ENCODE data around the gene SLC25A44. TPM values are rescaled to one million over a fixed set of nuclear protein-coding genes. Genes with fewer than 3 reads are reported as not detected.

SLC25A44 gene
- total RNA-seq, 1 experiment from 2014 or later: 40.2 TPM

GRCh38 chr1:156172696-156173470, 21.0 kb upstream of the SLC25A44 start:
- TF ChIP-seq CTCF (conservative IDR thresholded peaks at IDR 0.05): peak; percentile 56
- H4K91ac ChIP-seq (ENCODE audit: insufficient read length, low read depth, low read length): no peak overlapping the region
- no peak overlapping the region for H3K14ac ChIP-seq (ENCODE audit: insufficient read depth, low read length)
- no peak overlapping the region for H2AFZ ChIP-seq (ENCODE audit: low read length)
- H2BK12ac ChIP-seq (ENCODE audit: insufficient read length, low read depth, low read length): no peak overlapping the region
- H3K27me3 ChIP-seq (ENCODE audit: insufficient read depth, low read length): no peaks in the 10 kb centered on the region
- no peaks in the 10 kb centered on the region for H3K27me3 Mint-ChIP-seq (ENCODE audit: low read depth)
- H3K9ac ChIP-seq (ENCODE audit: extremely low read depth, insufficient read length, low read length): no peak overlapping the region
- DNase-seq: peak; percentile 68
- no peak overlapping the region for H3K27ac ChIP-seq (ENCODE audit: insufficient read length, low read depth, low read length)
- H3K9me3 Mint-ChIP-seq: no peaks in the 10 kb centered on the region
- no peak overlapping the region for H2AK5ac ChIP-seq (ENCODE audit: insufficient read length, low read length)
- H2BK120ac ChIP-seq (ENCODE audit: low read depth, low read length, poor library complexity, severe bottlenecking): no peak overlapping the region
- peaks cover 34 to 36% of the 10 kb centered on the region in 2 experiments for H3K4me1 Mint-ChIP-seq
- H4K20me1 ChIP-seq (ENCODE audit: control insufficient read depth, insufficient read depth, insufficient read length): no peaks in the 10 kb centered on the region
- H3K56ac ChIP-seq (ENCODE audit: insufficient read length, low read depth, low read length): no peak overlapping the region
- no peak overlapping the region for H3K23ac ChIP-seq (ENCODE audit: insufficient read length, low read depth, low read length)
- H2BK15ac ChIP-seq (ENCODE audit: low read depth, low read length): no peak overlapping the region
- no peak overlapping the region for H3K4me2 ChIP-seq (ENCODE audit: insufficient read depth, insufficient read length, low read length)
- H3K79me1 ChIP-seq (ENCODE audit: insufficient read depth, low read depth, low read length, poor library complexity, severe bottlenecking): no peaks in the 10 kb centered on the region
- no peaks in the 10 kb centered on the region for H3K23me2 ChIP-seq (ENCODE audit: insufficient read length, low read depth, low read length, poor library complexity, severe bottlenecking)
- no peak overlapping the region for H3K18ac ChIP-seq (ENCODE audit: insufficient read length, low read depth, low read length)
- peaks cover under 1% of the 10 kb centered on the region for H3K4me1 ChIP-seq (ENCODE audit: insufficient read depth, low read length)
- no peak overlapping the region for H3T11ph ChIP-seq (ENCODE audit: low read length)
- peaks cover 7 to 38% (median 34%) of the 10 kb centered on the region in 3 experiments; a peak in 6 of 7 replicates for H3K36me3 Mint-ChIP-seq (ENCODE audit: insufficient read depth in 1 of 3, low read depth in 3 of 3)
- no peaks in the 10 kb centered on the region for H3K79me2 ChIP-seq (ENCODE audit: insufficient read depth, low read length)
- no peak overlapping the region for H3K4ac ChIP-seq (ENCODE audit: low read depth, low read length)
- no peak overlapping the region for H4K8ac ChIP-seq (replicated peaks; ENCODE audit: insufficient read length, low read depth, low read length)
- H3K4me3 Mint-ChIP-seq: no peak overlapping the region
- no peaks in the 10 kb centered on the region for H3K9me3 ChIP-seq (ENCODE audit: control insufficient read depth, low read depth, low read length)
- no peak overlapping the region for H4K5ac ChIP-seq (ENCODE audit: insufficient read length, low read depth, low read length)
- H3K27ac Mint-ChIP-seq: peak overlapping the region in 2 of 3 experiments; percentile 56 to 92; a peak in 5 of 7 replicates
- H2BK5ac ChIP-seq (ENCODE audit: insufficient read length, low read length): no peak overlapping the region
- WGBS (ENCODE audit: extremely low coverage, insufficient read length, low lambda C conversion rate): no CpG with 5 or more reads among the region's 9 CpGs
- no peak overlapping the region for H2BK20ac ChIP-seq (ENCODE audit: low read depth, low read length, poor library complexity, severe bottlenecking)

Measured in H9 (cell line).